Activated CD8-positive, alpha-beta memory T cell treated with anti-CD3 and anti-CD28 coated beads, Interleukin-2, amount 50 U/mL, for 4 hours (primary cell): Measurements from ENCODE around the gene P2RX3.

ENCODE experiments used
- DNase-seq: peaks from one replicate; pipeline ENCODE4 v3.0.0-alpha.2; 2020

Gene P2RX3

GRCh38 chr11:57405271-57405860 is 67.2 kb downstream of the P2RX3 start:
- no peak for DNase-seq

GRCh38 chr11:57406337-57406904 is 68.3 kb downstream of the P2RX3 start:
- DNase-seq = peak; percentile 38

GRCh38 chr11:57407010-57407920 is 69.1 kb downstream of the P2RX3 start:
- DNase-seq = no peak

GRCh38 chr11:57407941-57408475 is 69.9 kb downstream of the P2RX3 start:
- no peak for DNase-seq

- DNase-seq = no peak
These were observed 70.6 kb downstream of the P2RX3 start for GRCh38 chr11:57408771-57409170.

- DNase-seq = no peak
These were observed 71.4 kb downstream of the P2RX3 start for GRCh38 chr11:57409321-57410100.

GRCh38 chr11:57410287-57410686 is 72.1 kb downstream of the P2RX3 start:
- DNase-seq = no peak

GRCh38 chr11:57413681-57414080 is 75.5 kb downstream of the P2RX3 start:
- DNase-seq = no peak

- DNase-seq = no peak
These were observed 76.6 kb downstream of the P2RX3 start for GRCh38 chr11:57414612-57415212.

- DNase-seq = no peak
These were observed 78.3 kb downstream of the P2RX3 start for GRCh38 chr11:57416436-57416835.

GRCh38 chr11:57417056-57417455 is 78.9 kb downstream of the P2RX3 start:
- no peak for DNase-seq

- DNase-seq = no peak
These were observed 80.0 kb downstream of the P2RX3 start for GRCh38 chr11:57418131-57418530.

- DNase-seq = no peak
These were observed 81.0 kb downstream of the P2RX3 start for GRCh38 chr11:57419146-57419545.

- no peak for DNase-seq
These were observed 82.9 kb downstream of the P2RX3 start for GRCh38 chr11:57421066-57421465.

GRCh38 chr11:57421805-57422204 is 83.7 kb downstream of the P2RX3 start:
- no peak for DNase-seq
